Sigmoid colon (tissue), 7 donors: ENCODE data around the gene NCS1. TPM values are rescaled to one million over a fixed set of nuclear protein-coding genes. Genes with fewer than 3 reads are reported as not detected.
A peak's percentile ranks its signal among the peaks of the same experiment; 100 is the strongest.

ENCODE experiments used
- DNase-seq: peaks from one replicate; pipeline ENCODE4 v3.0.0-alpha.2; 2019
- H3K27ac ChIP-seq, 4 donors: fragments of 200-600 bp; sonication (generic); one replicate each; pipeline ENCODE4 v1.5.1; 2016 to 2019; ENCODE audit warnings: mild to moderate bottlenecking in 1 of 4
- H3K27me3 ChIP-seq, 3 donors: fragments of 200-600 bp; sonication (generic); one replicate each; pipeline ENCODE4 v1.5.1; 2019; ENCODE audit warnings: mild to moderate bottlenecking in 1 of 3
- H3K36me3 ChIP-seq, 4 donors: fragments of 200-600 bp; sonication (generic); one replicate each; pipeline ENCODE4 v1.5.1; 2016 to 2019
- H3K4me1 ChIP-seq, 4 donors: fragments of 200-600 bp; sonication (generic); one replicate each; pipeline ENCODE4 v1.5.1; 2017 to 2019
- H3K4me3 ChIP-seq, 4 donors: fragments of 200-600 bp; sonication (generic); one replicate each; pipeline ENCODE4 v1.5.1; 2017 to 2019; ENCODE audit warnings: mild to moderate bottlenecking in 2 of 4, moderate library complexity in 1 of 4
- H3K9me3 ChIP-seq, 4 donors: fragments of 200-600 bp in 3 of 4; sonication (generic) in 3 of 4; one replicate each; pipeline versions ENCODE4 v1.5.1 to v1.6.1; 2013 to 2019
- CTCF ChIP-seq, 4 experiments: fragments of 450-650 bp in 3 of 4; fragments of 200-600 bp in 1 of 4; IDR thresholded peaks; one replicate each; pipeline ENCODE4 v1.5.1; 2016 to 2019; ENCODE audit warnings: antibody characterized with exemption in 4 of 4, mild to moderate bottlenecking in 3 of 4, moderate library complexity in 2 of 4
- EP300 ChIP-seq, 4 donors: sonication (generic); formaldehyde crosslinking; IDR thresholded peaks; one replicate each; pipeline ENCODE4 v1.6.1; 2017; ENCODE audit warnings: antibody characterized with exemption in 4 of 4
- POLR2A ChIP-seq, 2 donors: fragments of 450-650 bp; IDR thresholded peaks; one replicate each; pipeline ENCODE4 v1.6.1; 2016; ENCODE audit warnings: antibody characterized with exemption in 2 of 2, mild to moderate bottlenecking in 2 of 2, moderate library complexity in 2 of 2
- POLR2AphosphoS5 ChIP-seq, 4 donors: sonication (generic); formaldehyde crosslinking; IDR thresholded peaks; one replicate each; pipeline ENCODE4 v1.6.1; 2017; ENCODE audit warnings: antibody characterized with exemption in 4 of 4
- WGBS, 2 donors: extraction: QIAGEN DNeasy Blood & Tissue Kit; methylation state at CpG; one replicate each; pipeline ENCODE4 v1.1.7; 2013; 5-methylcytosine and 5-hydroxymethylcytosine counted together
- intact Hi-C: fragments of 100-400 bp; cut with DNase I; formaldehyde crosslinking; loops from one replicate; pipeline ENCODE4 v1.15.1; 2023
- polyA plus RNA-seq, 3 donors: library from polyadenylated mRNA; stranded (reverse); fragments of 200-250 nt; gene quantifications; one replicate each; pipeline ENCODE4 v1.2.3, GENCODE V29; 2013
- total RNA-seq, 4 donors: library from RNA; depleted of rRNA; stranded (reverse); fragments of >200 nt; gene quantifications; one replicate each; pipeline ENCODE4 v1.1.0, GENCODE V29; 2016
- donor health status: healthy with polysubstance abuse.
- donor health status: Bipolar disorder and iron deficiency.
- donor health status: healthy.

Gene NCS1
- total and polyA plus RNA-seq, 7 donors, result 0.69 to 133 (median 78.5) TPM

GRCh38 chr9:130139251-130139650 lies 33.0 kb upstream of the NCS1 start:
- H3K27ac ChIP-seq, result peak overlapping the region; percentile 74 to 93 (median 89)
- TF ChIP-seq EP300 (IDR thresholded peaks at IDR 0.05), result no peak
- TF ChIP-seq POLR2AphosphoS5 (IDR thresholded peaks at IDR 0.05), result no peak
- no peak for TF ChIP-seq CTCF (IDR thresholded peaks at IDR 0.05)
- no peak for TF ChIP-seq POLR2A (IDR thresholded peaks at IDR 0.05)
- intact Hi-C loops, result loop anchor here (2.0 kb wide), 2 partner anchors 20 to 34 kb away; partner anchors contain the start of gene NCS1

GRCh38 chr9:130140706-130141105 lies 31.5 kb upstream of the NCS1 start:
- TF ChIP-seq POLR2AphosphoS5 (IDR thresholded peaks at IDR 0.05) (no peak), CTCF (IDR thresholded peaks at IDR 0.05) (no peak), POLR2A (IDR thresholded peaks at IDR 0.05) (no peak), EP300 (IDR thresholded peaks at IDR 0.05) (no peak)
- H3K27me3 ChIP-seq, result no peaks in the 10 kb centered on the region
- peak overlapping the region in 3 of 4 donors; percentile 88 to 93 (median 90) for H3K27ac ChIP-seq
- 66 to 85% methylated on average over 10 of the region's 10 CpGs for WGBS, 2 donors
- H3K36me3 ChIP-seq, result no peaks in the 10 kb centered on the region
- no peaks in the 10 kb centered on the region for H3K9me3 ChIP-seq
- H3K4me3 ChIP-seq, result no peak overlapping the region
- intact Hi-C loops, result no loop called here
- no peak for DNase-seq
- peaks cover 0 to 79% (median 65%) of the 10 kb centered on the region in 4 donors for H3K4me1 ChIP-seq

More at GRCh38 chr9:130139251-130139650, 33.0 kb upstream of the NCS1 start:
- Histone ChIP-seq H3K9me3 (no peaks in the 10 kb centered on the region), H3K4me3 (no peak overlapping the region), H3K36me3 (peaks cover 0 to 8% (median 4%) of the 10 kb centered on the region in 4 donors), H3K27me3 (no peaks in the 10 kb centered on the region), H3K4me1 (peaks cover 0 to 72% (median 55%) of the 10 kb centered on the region in 4 donors)
- DNase-seq, result no peak
- 95 to 96% methylated on average over 10 of the region's 10 CpGs for WGBS, 2 donors

GRCh38 chr9:130142056-130142455 lies 30.1 kb upstream of the NCS1 start:
- TF ChIP-seq POLR2A (IDR thresholded peaks at IDR 0.05) (no peak), POLR2AphosphoS5 (IDR thresholded peaks at IDR 0.05) (no peak), EP300 (IDR thresholded peaks at IDR 0.05) (no peak), CTCF (IDR thresholded peaks at IDR 0.05) (no peak)
- peak overlapping the region in 3 of 4 donors; percentile 88 to 93 (median 90) for H3K27ac ChIP-seq
- no peaks in the 10 kb centered on the region for H3K27me3 ChIP-seq
- H3K4me1 ChIP-seq, result peaks cover 0 to 76% (median 65%) of the 10 kb centered on the region in 4 donors
- DNase-seq, result no peak
- H3K9me3 ChIP-seq, result no peaks in the 10 kb centered on the region
- intact Hi-C loops, result no loop called here
- H3K4me3 ChIP-seq, result no peak overlapping the region
- 73 to 77% methylated on average over 12 of the region's 12 CpGs for WGBS, 2 donors
- H3K36me3 ChIP-seq, result no peaks in the 10 kb centered on the region

GRCh38 chr9:130142641-130143040 lies 29.6 kb upstream of the NCS1 start:
- Histone ChIP-seq H3K4me1 (peaks cover 0 to 70% (median 60%) of the 10 kb centered on the region in 4 donors), H3K36me3 (no peaks in the 10 kb centered on the region), H3K27me3 (no peaks in the 10 kb centered on the region), H3K4me3 (no peak overlapping the region), H3K27ac (peak overlapping the region in 3 of 4 donors; percentile 88 to 93 (median 90)), H3K9me3 (no peaks in the 10 kb centered on the region)
- WGBS, 2 donors, result 71 to 83% methylated on average over 6 of the region's 6 CpGs
- no peak for TF ChIP-seq POLR2AphosphoS5 (IDR thresholded peaks at IDR 0.05)
- TF ChIP-seq EP300 (IDR thresholded peaks at IDR 0.05), result no peak
- no peak for TF ChIP-seq CTCF (IDR thresholded peaks at IDR 0.05)
- no peak for TF ChIP-seq POLR2A (IDR thresholded peaks at IDR 0.05)
- intact Hi-C loops, result no loop called here
- DNase-seq, result no peak
